K562 (cell line): ENCODE results near the gene PMM1. TPM values are rescaled to one million over a fixed set of nuclear protein-coding genes. Genes with fewer than 3 reads are reported as not detected.
A peak's percentile ranks its signal among the peaks of the same experiment; 100 is the strongest.

Experiments
- ATAC-seq: fragments of 200-7000 bp; cut with Tn5 transposase; 3 replicates; pipeline ENCODE4 v1.9.1; 2020; ENCODE audit warnings: moderate library complexity
- BruUV-seq: library from RNA; stranded (reverse); fragments of 400-500 nt; replicated peaks from 2 replicates; lab custom pipeline; 2021; lab: Mats Ljungman, UMichigan
- CTCF ChIA-PET: fragments of 300-600 bp; formaldehyde crosslinking; extraction: SDS; loops from one replicate; lab custom pipeline; 2021; ENCODE audit warnings: low intra/inter-chr PET ratio; lab: Yijun Ruan, JAX
- POLR2A ChIA-PET: fragments of 300-600, 350-650 bp; sonication (Branson Sonifier 250); formaldehyde crosslinking; extraction: SDS; loops from one replicate; lab custom pipeline; 2021; ENCODE audit warnings: antibody characterized with exemption, inconsistent platforms; lab: Yijun Ruan, JAX
- DNase-seq, 4 experiments: peaks; one replicate each; pipeline versions ENCODE4 v3.0.0 to v3.0.0-alpha.2; 2011 to 2018; ENCODE audit warnings: low spot score in 3 of 4, mixed read lengths in 3 of 4; ENCODE audit errors: extremely low read depth in 1 of 4
- FAIRE-seq: peaks from 2 replicates; lab custom pipeline; 2011; peaks lifted over from hg19 to GRCh38; lab: Jason Lieb, UNC
- H2AFZ ChIP-seq: 2 replicates; pipeline ENCODE4 v1.6.0; 2011; ENCODE audit warnings: low read depth, low read length, control low read depth, inconsistent platforms
- H3K27ac ChIP-seq: fragments of 200-600 bp; 3 replicates; pipeline ENCODE4 v1.8.0; 2011; ENCODE audit warnings: low read depth, mild to moderate bottlenecking, control low read depth, inconsistent platforms, low read length, moderate library complexity, mixed read lengths; ENCODE audit errors: extremely low read depth
- H3K27me3 ChIP-seq, 2 experiments: fragments of 300-600 bp in 1 of 2; 2 replicates in 1 of 2; 3 replicates in 1 of 2; pipeline versions ENCODE4 v1.6.0 to v1.8.0; 2011; ENCODE audit warnings: inconsistent platforms in 2 of 2, low read length in 2 of 2, mild to moderate bottlenecking in 1 of 2, mixed read lengths in 1 of 2, moderate library complexity in 1 of 2; ENCODE audit not compliant: control insufficient read depth in 2 of 2, insufficient read depth in 2 of 2
- H3K36me3 ChIP-seq: fragments of 300-600 bp; 3 replicates; pipeline ENCODE4 v1.8.0; 2011; ENCODE audit warnings: mild to moderate bottlenecking, low read length, inconsistent platforms; ENCODE audit not compliant: control insufficient read depth, insufficient read depth
- H3K4me1 ChIP-seq, 2 experiments: fragments of 200-600 bp in 1 of 2; replicated peaks in 1 of 2; 2 replicates in 1 of 2; 3 replicates in 1 of 2; pipeline versions ENCODE4 v1.5.1 to v1.8.0; 2011; ENCODE audit warnings: inconsistent platforms in 2 of 2, low read length in 2 of 2, mild to moderate bottlenecking in 1 of 2, mixed read lengths in 1 of 2, moderate library complexity in 1 of 2; ENCODE audit not compliant: control insufficient read depth in 2 of 2, insufficient read depth in 2 of 2
- H3K4me2 ChIP-seq: 2 replicates; pipeline ENCODE4 v1.6.1; 2011; ENCODE audit warnings: low read length, control low read depth, inconsistent platforms, mixed read lengths; ENCODE audit not compliant: insufficient read depth
- H3K4me3 ChIP-seq: fragments of 200-600 bp; sonication (generic), shearing (Covaris generic); 2 replicates; pipeline ENCODE4 v1.5.1; 2016; ENCODE audit warnings: control low read depth, inconsistent platforms
- H3K79me2 ChIP-seq: fragments of 200-600 bp; 3 replicates; pipeline ENCODE4 v1.8.0; 2011; ENCODE audit warnings: low read length, inconsistent platforms; ENCODE audit not compliant: control insufficient read depth, insufficient read depth
- H3K9ac ChIP-seq, 2 experiments: 2 replicates each; pipeline versions ENCODE4 v1.6.0 to v1.6.1; 2011; ENCODE audit warnings: low read depth in 2 of 2, low read length in 2 of 2, control low read depth in 1 of 2, inconsistent platforms in 1 of 2, mild to moderate bottlenecking in 1 of 2, mixed read lengths in 1 of 2; ENCODE audit not compliant: insufficient read depth in 1 of 2
- H3K9me1 ChIP-seq: one replicate; pipeline ENCODE4 v1.6.0; 2011; ENCODE audit warnings: inconsistent platforms, mild to moderate bottlenecking, low read length, moderate library complexity; ENCODE audit not compliant: control insufficient read depth, insufficient read depth
- H3K9me3 ChIP-seq: replicated peaks from 2 replicates; pipeline ENCODE4 v1.5.1; 2011; ENCODE audit warnings: low read depth, low read length, inconsistent platforms; ENCODE audit not compliant: control insufficient read depth, insufficient read depth
- H4K20me1 ChIP-seq: replicated peaks from 2 replicates; pipeline ENCODE4 v1.6.1; 2011; ENCODE audit warnings: low read length, inconsistent platforms, mixed read lengths; ENCODE audit not compliant: control insufficient read depth, insufficient read depth
- ARNT ChIP-seq, 2 experiments: fragments of 450-650 bp; IDR thresholded peaks; 2 replicates each; pipeline ENCODE4 v1.6.1; 2016; ENCODE audit warnings: mild to moderate bottlenecking in 1 of 2
- ASH1L ChIP-seq: fragments of 450-650 bp; IDR thresholded peaks from 2 replicates; pipeline ENCODE4 v1.6.1; 2018; ENCODE audit warnings: borderline replicate concordance, mild to moderate bottlenecking, low read depth; ENCODE audit not compliant: partially characterized antibody
- CBX3 ChIP-seq, 2 experiments: IDR thresholded peaks; 1 replicate in 1 of 2; 2 replicates in 1 of 2; pipeline ENCODE4 v1.6.1; 2012; ENCODE audit warnings: inconsistent platforms in 2 of 2, low read length in 2 of 2, borderline replicate concordance in 1 of 2, control low read depth in 1 of 2
- DACH1 ChIP-seq: fragments of 450-650 bp; IDR thresholded peaks from 2 replicates; pipeline ENCODE4 v1.6.1; 2018; ENCODE audit not compliant: partially characterized antibody
- EGR1 ChIP-seq: fragments of 450-650 bp; conservative IDR thresholded peaks from 2 replicates; pipeline ENCODE4 v1.6.1; 2017; ENCODE audit warnings: mild to moderate bottlenecking
- FOXA1 ChIP-seq: fragments of 450-650 bp; IDR thresholded peaks from 2 replicates; pipeline ENCODE4 v1.6.1; 2016; ENCODE audit warnings: mild to moderate bottlenecking, borderline replicate concordance
- FOXK2 ChIP-seq, 2 experiments: fragments of 450-650 bp; IDR thresholded peaks in 1 of 2; conservative IDR thresholded peaks in 1 of 2; 2 replicates each; pipeline ENCODE4 v1.6.1; 2016; ENCODE audit warnings: low read depth in 2 of 2, mild to moderate bottlenecking in 1 of 2
- HMG20A ChIP-seq: fragments of 450-650 bp; formaldehyde crosslinking; conservative IDR thresholded peaks from 2 replicates; pipeline ENCODE4 v1.4.0; 2020; ENCODE audit warnings: mild to moderate bottlenecking, mixed read lengths
- KDM2B ChIP-seq: fragments of 250-450 bp; sonication (Bioruptor Pico); IDR thresholded peaks from 2 replicates; pipeline ENCODE4 v1.8.0; 2021; ENCODE audit warnings: mild to moderate bottlenecking, moderate library complexity
- SMAD4 ChIP-seq: fragments of 250-450 bp; sonication (Bioruptor Pico); conservative IDR thresholded peaks from 2 replicates; pipeline ENCODE4 v1.8.0; 2021; ENCODE audit warnings: inconsistent platforms, mild to moderate bottlenecking, moderate library complexity
- SOX6 ChIP-seq: fragments of 450-650 bp; IDR thresholded peaks from 2 replicates; pipeline ENCODE4 v1.6.1; 2014; ENCODE audit warnings: mild to moderate bottlenecking
- STAG1 ChIP-seq: sonication (generic); formaldehyde crosslinking; IDR thresholded peaks from 2 replicates; pipeline ENCODE4 v1.5.0; 2020; ENCODE audit warnings: missing genetic modification reagents, borderline replicate concordance
- U2AF2 ChIP-seq: fragments of 200-400 bp; formaldehyde crosslinking; optimal IDR thresholded peaks from 2 replicates; pipeline ENCODE3; 2017; ENCODE audit warnings: low read depth, mild to moderate bottlenecking, low read length
- XRCC3 ChIP-seq: fragments of 450-650 bp; IDR thresholded peaks from 2 replicates; pipeline ENCODE4 v1.6.1; 2017; ENCODE audit warnings: mild to moderate bottlenecking, moderate library complexity
- ZBTB17 ChIP-seq: fragments of 450-650 bp; formaldehyde crosslinking; IDR thresholded peaks from 2 replicates; pipeline ENCODE4 v1.4.0; 2020; ENCODE audit warnings: mild to moderate bottlenecking
- WGBS: fragments of 100-300 bp; shearing (Covaris generic); methylation state at CpG from one replicate; pipeline ENCODE4 v1.1.6; 2016; ENCODE audit warnings: low coverage, mixed read lengths; ENCODE audit not compliant: insufficient coverage; ENCODE audit errors: missing lambda C conversion rate; 5-methylcytosine and 5-hydroxymethylcytosine counted together
- in situ Hi-C: fragments of 300-500 bp; cut with MboI; formaldehyde crosslinking; loops from 4 replicates; pipeline ENCODE4 v1.15.0; 2018; ENCODE audit warnings: inconsistent platforms, mixed read lengths
- intact Hi-C: fragments of 100-400 bp; cut with micrococcal nuclease; formaldehyde crosslinking; loops from 2 replicates; pipeline ENCODE4 v1.14.2; 2022
- polyA plus RNA-seq, 8 experiments: library from polyadenylated mRNA; depleted of rRNA in 4 of 8; stranded (reverse) in 5 of 8; unstranded in 3 of 8; fragments of >200 nt; fragmentation: Nextera tagmentation in 2 of 8; fragmentation: Illumina TruSeq in 1 of 8; extraction: Ambion mirVana in 2 of 8; extraction: Trizol in 1 of 8; gene quantifications; 2 replicates each; pipeline versions ENCODE4 v1.2.1 to v1.2.3, GENCODE V29; 2011 to 2014; ENCODE audit warnings: inconsistent platforms in 1 of 8, missing spikeins in 1 of 8
- total RNA-seq, 7 experiments: library from RNA; depleted of rRNA in 6 of 7; stranded (reverse); fragments of >200 nt in 6 of 7; fragmentation: Illumina TruSeq in 2 of 7; extraction: Trizol in 2 of 7; gene quantifications; 2 replicates each; pipeline versions ENCODE4 v1.2.1 to v1.2.3, GENCODE V29; 2011 to 2021; ENCODE audit warnings: low replicate concordance in 1 of 7
- TF ChIP-seq, protein P1 (sequence below): fragments of 250-450 bp; sonication (Bioruptor Pico); IDR thresholded peaks from 2 replicates; pipeline ENCODE4 v1.5.1; 2021; ENCODE audit warnings: mild to moderate bottlenecking

Gene PMM1
- total and polyA plus RNA-seq, 9 of the 15 experiments (the other 6 are each of a cell fraction or from before 2014, with no cell fraction given), result 10.2 to 31.7 (median 20.3) TPM

DNA sequence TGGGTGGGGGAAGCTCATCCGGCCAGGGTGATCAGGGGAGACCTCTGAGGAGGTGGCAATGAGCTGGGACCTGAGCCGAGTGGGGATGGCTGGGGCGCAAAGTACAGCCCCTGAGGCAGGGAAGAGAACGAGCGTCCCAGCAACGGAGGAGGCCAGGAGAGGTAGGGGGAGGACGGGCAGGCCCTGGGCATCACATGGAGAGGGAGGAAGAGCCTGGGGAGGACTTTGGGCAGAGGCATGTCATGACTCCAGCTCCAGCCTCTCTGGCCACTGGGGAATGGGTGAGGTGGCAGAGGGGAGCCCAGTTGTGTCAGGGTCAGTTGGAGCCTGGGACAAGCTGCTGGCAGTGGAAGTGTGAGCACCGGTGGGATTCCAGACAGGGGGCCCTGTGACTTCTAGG lies 11.5 kb downstream of the PMM1 start:
- no peaks in the 10 kb centered on the region for H3K9me1 ChIP-seq
- 85% methylated on average over 6 of the region's 8 CpGs for WGBS
- POLR2A ChIA-PET, result interaction anchor here (0.7 to 2.2 kb wide), 3 partner anchors 10 to 38 kb away, joined by 3 to 7 read pairs (median 3); no protein-coding TSS in a partner anchor
- no peaks in the 10 kb centered on the region for H4K20me1 ChIP-seq
- TF ChIP-seq FOXA1, result no peak
- TF ChIP-seq FOXK2 (conservative IDR thresholded peaks at IDR 0.05 in 1 of 2, IDR thresholded peaks at IDR 0.05 in 1 of 2; ENCODE audit: low read depth in 2 of 2), result no peak
- TF ChIP-seq U2AF2, result no peak
- no peak for TF ChIP-seq KDM2B (CRISPR knock-in tag)
- no peaks in the 10 kb centered on the region for H3K79me2 ChIP-seq
- DNase-seq (no peak), ATAC-seq (no peak), FAIRE-seq (no peak)
- BruUV-seq, result no TSS peak
- H3K9ac ChIP-seq, result no peak overlapping the region
- no peak overlapping the region for H3K27ac ChIP-seq
- peaks cover 6 to 40% of the 10 kb centered on the region in 2 experiments; a peak in 4 of 5 replicates for H3K4me1 ChIP-seq
- intact Hi-C loops, result no loop called here
- CTCF ChIA-PET, result no interaction called here
- H3K27me3 ChIP-seq, result no peaks in the 10 kb centered on the region
- H3K36me3 ChIP-seq, result peaks cover 15% of the 10 kb centered on the region; the same call in 1 of the 3 replicates
- no peaks in the 10 kb centered on the region for H3K9me3 ChIP-seq
- in situ Hi-C loops, result no loop called here
- no peak overlapping the region for H2AFZ ChIP-seq
- no peak overlapping the region for H3K4me3 ChIP-seq
- H3K4me2 ChIP-seq, result no peak overlapping the region

DNA sequence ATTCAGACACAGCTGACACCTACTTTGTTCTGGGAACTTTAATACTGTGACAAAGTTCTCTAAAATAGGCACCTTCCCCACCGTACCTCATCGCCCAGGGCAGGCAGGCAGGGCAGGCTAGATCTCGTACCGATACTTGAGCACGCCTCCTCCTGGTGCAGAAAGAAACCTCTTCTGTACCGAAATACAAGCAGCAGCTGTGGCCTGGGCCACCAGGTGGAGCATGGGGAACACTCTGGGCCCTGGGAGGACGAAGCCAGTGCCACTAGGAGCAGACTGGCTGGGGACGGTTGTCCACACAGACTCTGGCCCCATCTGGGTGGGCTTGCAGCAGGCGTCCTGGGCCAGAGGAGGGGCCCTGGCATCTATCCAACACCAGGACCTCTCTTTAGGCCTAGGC lies 12.8 kb downstream of the PMM1 start:
- Histone ChIP-seq H3K27me3 (no peaks in the 10 kb centered on the region), H3K9ac (no peak overlapping the region), H4K20me1 (no peaks in the 10 kb centered on the region), H3K36me3 (peaks cover 15% of the 10 kb centered on the region; the same call in 1 of the 3 replicates), H2AFZ (no peak overlapping the region), H3K9me3 (no peaks in the 10 kb centered on the region), H3K4me3 (no peak overlapping the region), H3K4me1 (peaks cover 6 to 40% of the 10 kb centered on the region in 2 experiments; a peak in 4 of 5 replicates), H3K4me2 (no peak overlapping the region), H3K9me1 (no peaks in the 10 kb centered on the region), H3K27ac (no peak overlapping the region), H3K79me2 (no peaks in the 10 kb centered on the region)
- ChIA-PET CTCF (interaction anchor here (0.6 to 0.8 kb wide), 3 partner anchors 14 to 24 kb away, joined by 3 to 6 read pairs (median 4); no protein-coding TSS in a partner anchor), POLR2A (interaction anchor here (0.6 to 2.2 kb wide), 4 partner anchors 11 to 333 kb away, joined by 3 to 7 read pairs (median 4); no protein-coding TSS in a partner anchor)
- peak; percentile 62 to 78 (median 70) for DNase-seq
- TSS peak; percentile 68 for BruUV-seq
- peak; percentile 94 for ATAC-seq
- WGBS, result 40% methylated on average over 4 of the region's 9 CpGs
- peak; percentile 94 for FAIRE-seq
- in situ Hi-C loops, result no loop called here
- intact Hi-C loops, result loop anchor here (2.0 kb wide), 1 partner anchor 20 kb away; no protein-coding TSS in a partner anchor
- no peak for TF ChIP-seq HMG20A (CRISPR knock-in tag)
- peak; percentile 61; the same call in 1 of the 2 replicates for TF ChIP-seq STAG1 (CRISPR knock-in tag)
- TF ChIP-seq ZBTB17 (CRISPR knock-in tag), result no peak
- TF ChIP-seq, protein P1, sequence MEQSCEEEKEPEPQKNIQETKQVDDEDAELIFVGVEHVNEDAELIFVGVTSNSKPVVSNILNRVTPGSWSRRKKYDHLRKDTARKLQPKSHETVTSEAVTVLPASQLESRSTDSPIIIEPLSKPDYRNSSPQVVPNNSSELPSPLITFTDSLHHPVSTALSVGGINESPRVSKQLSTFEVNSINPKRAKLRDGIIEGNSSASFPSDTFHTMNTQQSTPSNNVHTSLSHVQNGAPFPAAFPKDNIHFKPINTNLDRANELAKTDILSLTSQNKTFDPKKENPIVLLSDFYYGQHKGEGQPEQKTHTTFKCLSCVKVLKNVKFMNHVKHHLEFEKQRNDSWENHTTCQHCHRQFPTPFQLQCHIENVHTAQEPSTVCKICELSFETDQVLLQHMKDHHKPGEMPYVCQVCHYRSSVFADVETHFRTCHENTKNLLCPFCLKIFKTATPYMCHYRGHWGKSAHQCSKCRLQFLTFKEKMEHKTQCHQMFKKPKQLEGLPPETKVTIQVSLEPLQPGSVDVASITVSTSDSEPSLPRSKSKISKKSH (CRISPR knock-in tag), result no peak
- 0 out of 3 replicates have a peak, but pooled peaks of 1 of the 2 experiments have one; percentile 26 for TF ChIP-seq CBX3 (IDR thresholded peaks at IDR 0.05; ENCODE audit: borderline replicate concordance in 1 of 2, low read length in 2 of 2)
- TF ChIP-seq DACH1, result no peak
- no peak for TF ChIP-seq SMAD4
- no peak for TF ChIP-seq ASH1L
- TF ChIP-seq ARNT (IDR thresholded peaks at IDR 0.05), result no peak
- no peak for TF ChIP-seq EGR1
- TF ChIP-seq XRCC3, result no peak
- TF ChIP-seq SOX6, result no peak
